Hippocampal formation (tissue), 2 donors: ENCODE results near the gene CHCHD3.
"Not testable (repeated sequence)": the region's sequence is repeated elsewhere in the genome, so short reads cannot be mapped to it uniquely, and the experiment has no call there.

ENCODE experiments used
- DNase-seq, 2 donors: peaks; one replicate each; lab custom pipeline; 2025; lab: John Stamatoyannopoulos, UW

The CHCHD3 gene

DNA sequence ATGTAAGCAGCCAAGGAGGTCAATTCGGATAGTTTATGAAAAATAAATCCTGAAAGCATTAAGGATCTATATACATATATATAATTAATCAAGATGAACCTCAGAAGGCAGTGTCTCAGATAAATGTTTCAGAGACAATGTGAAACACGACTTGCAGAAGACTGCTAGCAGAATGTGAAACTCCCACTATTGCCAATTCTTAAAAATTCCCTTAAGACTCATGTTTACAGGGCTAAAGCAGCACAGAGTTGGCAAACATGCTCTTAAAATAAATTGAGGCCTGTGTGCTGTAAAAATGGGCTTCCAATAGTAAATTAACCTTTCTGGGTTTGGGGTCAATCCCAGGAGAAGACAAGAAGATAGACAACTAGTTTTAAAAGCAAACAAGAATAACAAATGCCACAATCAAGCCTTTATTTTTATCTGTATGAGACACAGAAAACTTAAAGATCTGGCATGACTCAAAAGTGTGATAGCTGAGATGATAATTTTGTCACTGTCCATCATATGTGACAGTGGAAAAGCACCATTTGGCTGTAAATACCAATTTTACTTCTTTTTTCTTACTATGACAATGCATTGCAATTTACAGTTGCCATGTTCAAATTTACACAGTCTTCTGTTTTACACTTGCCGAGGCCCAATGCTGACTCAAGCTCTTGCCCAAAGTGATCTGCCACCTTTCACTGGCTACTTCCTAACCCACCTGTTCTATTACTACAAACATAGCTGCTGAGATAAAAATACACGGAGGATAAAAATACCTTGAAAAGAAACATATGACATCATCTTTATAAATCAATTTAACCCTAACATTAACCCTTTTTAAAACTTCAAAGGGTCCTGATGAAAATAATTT, 78.6 kb downstream of the CHCHD3 start:
- DNase-seq = no peak

- no peak for DNase-seq
Observed at GRCh38 chr7:133001727-133002126, 80.2 kb downstream of the CHCHD3 start.

DNA sequence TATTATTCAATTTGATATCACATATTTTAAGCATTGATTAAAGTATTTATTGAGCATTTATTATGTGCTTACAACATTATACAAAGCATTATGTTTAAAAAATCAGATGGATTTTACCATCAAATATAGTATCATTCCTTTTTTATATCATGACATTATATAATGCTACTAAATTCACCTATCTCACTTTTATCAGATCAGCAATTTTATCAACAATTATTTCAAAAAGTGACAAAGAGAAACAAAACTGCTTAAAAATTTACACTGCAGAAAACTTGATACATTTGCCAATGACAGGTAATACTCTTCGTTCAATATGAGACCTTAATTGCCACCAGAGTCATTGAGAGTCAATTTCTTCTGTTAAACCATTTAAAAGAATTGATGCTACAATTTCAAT, 82.0 kb downstream of the CHCHD3 start:
- DNase-seq = no peak

GRCh38 chr7:132998763-132999162, 83.1 kb downstream of the CHCHD3 start:
- no peak for DNase-seq

DNA sequence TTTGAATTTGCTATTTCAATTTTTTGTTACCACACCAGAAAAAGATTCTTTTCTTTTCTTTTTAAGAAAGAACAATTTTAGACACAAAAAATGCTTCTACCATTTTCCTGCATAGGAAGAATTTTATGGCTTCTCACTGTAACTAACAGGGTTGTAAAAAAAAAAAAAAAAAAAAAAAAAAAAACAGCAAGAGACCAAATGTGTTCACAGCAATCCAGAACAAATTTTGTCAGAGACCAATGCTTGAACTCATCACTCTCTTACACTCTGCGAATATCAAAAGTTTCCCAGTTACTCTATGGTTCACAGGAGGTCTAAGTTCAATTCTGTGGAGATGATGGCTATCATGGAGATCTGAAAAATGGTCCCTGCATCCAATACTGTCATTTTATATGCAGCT, 84.4 kb downstream of the CHCHD3 start:
- no peak for DNase-seq

DNA sequence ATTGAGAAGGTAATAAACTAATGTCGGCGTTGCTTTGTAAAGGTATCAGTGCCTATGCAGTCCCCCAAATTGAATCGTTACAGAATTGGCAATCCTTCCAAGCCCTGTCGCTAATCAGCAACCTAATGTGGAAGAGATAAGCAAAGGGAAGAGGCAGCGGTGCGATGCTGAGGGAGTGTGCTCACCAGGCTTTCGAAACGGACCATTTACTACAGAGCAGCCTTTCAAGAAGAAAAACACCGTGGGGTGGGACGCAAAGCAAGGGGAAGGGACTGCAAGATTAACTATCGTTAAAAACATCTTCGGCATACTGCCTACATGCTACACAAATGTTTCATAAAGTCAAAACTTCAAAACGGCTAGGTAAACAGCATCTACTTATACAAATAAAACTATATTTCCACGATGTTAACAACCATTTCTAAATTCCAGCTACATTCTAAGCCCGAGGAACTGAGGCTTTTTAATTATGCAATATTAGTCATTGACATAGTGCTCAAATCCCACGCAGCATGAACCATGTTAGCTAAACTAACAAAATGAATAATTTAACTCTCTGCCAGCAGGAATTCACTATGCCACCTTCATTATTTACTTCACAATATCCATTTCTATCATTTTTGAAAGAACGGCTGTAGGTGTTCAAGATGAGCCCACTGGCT, 85.2 kb downstream of the CHCHD3 start:
- no peak for DNase-seq

GRCh38 chr7:132993377-132994013, 88.4 kb downstream of the CHCHD3 start:
- no peak for DNase-seq

DNA sequence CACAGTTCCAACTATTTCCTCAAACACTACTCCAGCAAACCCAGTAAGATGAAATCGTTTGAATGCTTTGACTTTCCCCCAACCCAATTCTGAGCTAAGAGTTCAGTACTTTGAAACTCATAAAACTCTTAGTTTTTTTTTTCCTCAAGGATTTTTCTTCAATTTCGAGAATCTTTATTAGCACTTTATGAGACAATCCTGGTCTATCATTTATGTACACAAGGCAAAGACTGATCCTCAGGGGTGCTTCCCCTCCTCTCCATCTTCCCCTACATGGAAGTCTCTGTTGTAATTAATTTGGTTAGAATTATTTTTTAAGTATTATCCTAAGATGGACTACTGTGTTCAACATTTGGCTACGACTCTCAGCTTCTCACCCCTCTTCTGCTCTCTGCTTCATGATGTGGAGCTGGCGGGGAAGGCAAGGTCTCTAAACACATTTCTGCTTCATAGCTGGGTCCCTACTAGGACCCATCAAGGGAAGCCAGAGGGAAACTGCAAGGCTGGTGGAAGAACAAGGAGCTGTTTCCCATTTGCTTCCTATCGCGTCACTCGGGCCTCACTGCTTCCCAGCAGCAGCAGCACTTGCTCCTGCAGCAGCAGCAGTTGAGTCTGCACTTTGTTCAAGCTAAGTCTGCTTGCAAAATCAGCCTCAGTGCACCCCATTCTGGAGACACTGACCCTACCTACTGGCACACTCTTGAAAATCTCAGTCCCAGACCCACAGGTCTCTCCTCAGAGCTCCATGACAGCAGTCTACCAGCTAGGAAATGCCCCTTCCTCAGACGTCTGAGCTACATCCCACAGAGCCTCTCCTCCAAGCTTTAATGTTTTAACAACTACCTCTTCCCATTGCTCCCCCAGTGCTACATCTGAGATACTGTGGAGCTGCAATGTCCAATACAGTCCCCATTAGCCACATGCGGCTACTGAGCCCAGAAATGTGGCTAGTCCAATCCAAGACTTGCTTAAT, 90.0 kb downstream of the CHCHD3 start:
- DNase-seq = peak in 1 of 2 donors; percentile 6

DNA sequence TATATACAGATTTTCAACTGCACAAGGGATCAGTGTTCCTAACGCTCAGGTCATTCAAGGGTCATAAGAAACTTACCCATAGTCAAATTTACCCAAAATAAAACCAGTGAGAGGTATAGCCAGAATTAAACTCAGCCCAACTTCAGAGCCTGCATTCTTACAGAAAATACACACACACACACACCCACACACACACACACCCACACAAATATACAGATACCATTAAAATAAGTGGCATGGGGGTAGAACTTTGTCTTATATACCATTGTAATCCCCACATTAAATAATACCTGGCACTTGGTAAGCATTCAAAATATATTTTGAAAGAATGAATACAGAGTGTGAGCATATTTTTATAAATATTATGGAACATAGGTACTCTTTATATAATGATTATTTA, 93.8 kb downstream of the CHCHD3 start:
- no peak for DNase-seq

GRCh38 chr7:132980402-132980801, 101.5 kb downstream of the CHCHD3 start:
- DNase-seq = no peak

DNA sequence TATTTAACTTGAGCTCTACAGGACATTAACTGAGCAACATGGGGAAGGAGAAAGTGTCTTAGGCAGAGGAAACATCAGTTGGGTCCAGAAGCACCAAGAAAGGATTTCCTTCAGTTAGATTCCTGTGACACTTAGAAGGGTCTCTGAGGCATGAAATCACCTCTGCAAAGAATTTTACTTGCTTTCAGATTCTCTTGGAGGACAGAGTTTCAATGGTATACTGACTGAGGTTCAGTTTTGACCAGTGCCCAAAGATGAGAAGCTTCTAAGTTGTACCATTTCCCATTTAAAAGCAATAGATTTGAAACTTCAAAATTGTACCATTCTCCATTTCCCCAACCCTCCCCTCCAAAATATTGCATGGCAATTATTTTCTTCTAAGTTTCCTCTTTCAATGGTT, 102.4 kb downstream of the CHCHD3 start:
- DNase-seq = no peak

GRCh38 chr7:132977234-132977633, 104.7 kb downstream of the CHCHD3 start:
- no peak for DNase-seq

DNA sequence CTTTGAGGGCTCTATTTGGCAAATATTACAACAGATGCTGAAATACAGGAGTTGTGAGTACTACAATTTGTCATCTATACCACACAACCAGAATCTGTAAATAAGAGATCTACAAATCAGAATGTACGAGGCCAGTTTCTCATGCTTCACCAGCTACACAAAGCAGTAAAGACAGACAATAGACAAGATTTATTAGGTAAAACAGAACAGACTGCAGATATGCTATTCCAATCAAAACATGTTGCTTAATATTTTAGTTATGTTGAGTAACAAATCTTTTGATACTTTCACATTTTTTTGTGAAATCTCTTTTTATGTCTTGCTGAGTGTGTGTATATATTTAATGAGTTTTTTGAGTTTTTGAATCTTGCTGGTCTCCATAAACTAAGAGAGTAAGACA, 109.1 kb downstream of the CHCHD3 start:
- DNase-seq = no peak

GRCh38 chr7:132970257-132970656, 111.6 kb downstream of the CHCHD3 start:
- no peak for DNase-seq

DNA sequence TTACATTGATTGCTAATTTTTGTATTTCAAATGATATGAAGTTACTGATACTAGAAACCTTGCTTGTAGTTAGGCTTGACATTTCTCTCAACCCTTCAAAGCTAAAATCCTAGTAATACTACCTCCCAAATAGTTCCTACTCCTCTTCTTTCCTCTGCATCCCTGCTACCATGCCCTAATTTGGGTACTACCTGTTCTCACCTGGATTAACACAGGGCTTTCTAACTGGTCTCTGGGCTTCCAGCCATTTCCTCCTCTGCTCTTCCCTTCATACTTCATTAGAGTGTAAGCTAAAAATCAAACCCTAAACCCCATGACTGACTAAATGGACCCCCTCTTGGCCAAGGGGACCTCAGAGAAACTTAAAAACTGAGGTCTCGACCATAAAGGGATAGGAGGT, 112.4 kb downstream of the CHCHD3 start:
- DNase-seq = no peak

DNA sequence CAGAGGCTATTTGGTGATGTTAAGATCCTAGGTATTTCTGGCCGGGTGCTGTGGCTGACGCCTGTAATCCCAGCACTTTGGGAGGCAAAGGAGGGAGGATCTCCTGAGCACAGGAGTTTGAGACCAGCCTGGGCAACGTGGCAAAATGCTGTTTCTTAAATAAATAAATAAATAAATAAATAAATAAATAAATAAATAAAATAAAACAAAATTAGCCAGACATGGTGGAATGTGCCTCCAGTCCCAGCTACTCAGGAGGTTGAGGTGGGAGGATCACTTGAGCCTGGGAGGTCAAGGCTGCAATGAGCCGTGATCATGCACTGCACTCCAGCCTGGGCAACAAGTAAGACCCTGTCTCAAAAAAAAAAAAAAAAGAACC, 114.4 kb downstream of the CHCHD3 start:
- DNase-seq = not testable (repeated sequence)

- DNase-seq = no peak
Observed at GRCh38 chr7:132966754-132967469, 115.0 kb downstream of the CHCHD3 start.

DNA sequence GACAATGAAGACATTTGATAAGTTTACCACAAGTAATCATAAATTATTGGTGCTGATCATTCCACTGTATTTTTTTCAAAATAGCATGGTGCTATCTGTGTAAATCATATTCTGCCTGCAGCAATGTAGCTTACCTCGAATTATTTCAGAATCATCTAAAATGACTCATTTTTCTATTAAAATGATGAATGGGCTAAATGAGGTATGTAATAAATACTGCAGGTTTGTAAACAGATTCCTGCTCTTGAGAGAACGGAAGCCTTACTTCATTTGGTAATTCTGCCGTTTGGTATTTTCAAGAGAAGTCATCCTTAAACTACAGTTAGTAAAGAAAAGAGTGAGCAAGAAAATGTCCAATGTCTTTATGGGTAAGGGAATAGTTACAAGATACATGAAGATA, 115.9 kb downstream of the CHCHD3 start:
- DNase-seq = no peak

- no peak for DNase-seq
Observed at GRCh38 chr7:132964876-132965275, 117.0 kb downstream of the CHCHD3 start.

DNA sequence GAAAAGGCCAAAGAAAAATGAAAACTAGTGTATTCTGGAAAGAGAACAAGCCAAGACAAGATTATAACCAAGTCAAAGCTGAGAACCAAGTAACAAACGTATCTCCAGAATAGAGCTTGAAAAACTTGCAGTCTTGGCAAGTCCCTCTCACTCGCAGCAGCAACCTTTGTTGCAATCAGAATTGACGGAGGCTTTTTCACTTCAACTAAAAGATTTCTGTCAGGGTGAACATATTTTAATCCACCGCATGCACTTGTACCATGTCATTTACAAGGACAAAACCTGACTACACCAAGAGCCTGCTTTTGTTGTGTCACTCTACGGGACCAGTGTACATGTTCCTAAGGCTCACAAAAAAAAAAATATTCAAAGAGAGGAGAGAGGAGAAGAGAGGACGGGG, 122.0 kb downstream of the CHCHD3 start:
- DNase-seq = no peak

- DNase-seq = no peak
Observed at GRCh38 chr7:132956556-132956955, 125.3 kb downstream of the CHCHD3 start.
